ENCODE measurements around the gene PRDM11. TPM values are rescaled to one million over a fixed set of nuclear protein-coding genes. Genes with fewer than 3 reads are reported as not detected.

PRDM11 gene
- total RNA-seq, 2 experiments from 2014 or later: 0.61 to 0.94 TPM

DNA sequence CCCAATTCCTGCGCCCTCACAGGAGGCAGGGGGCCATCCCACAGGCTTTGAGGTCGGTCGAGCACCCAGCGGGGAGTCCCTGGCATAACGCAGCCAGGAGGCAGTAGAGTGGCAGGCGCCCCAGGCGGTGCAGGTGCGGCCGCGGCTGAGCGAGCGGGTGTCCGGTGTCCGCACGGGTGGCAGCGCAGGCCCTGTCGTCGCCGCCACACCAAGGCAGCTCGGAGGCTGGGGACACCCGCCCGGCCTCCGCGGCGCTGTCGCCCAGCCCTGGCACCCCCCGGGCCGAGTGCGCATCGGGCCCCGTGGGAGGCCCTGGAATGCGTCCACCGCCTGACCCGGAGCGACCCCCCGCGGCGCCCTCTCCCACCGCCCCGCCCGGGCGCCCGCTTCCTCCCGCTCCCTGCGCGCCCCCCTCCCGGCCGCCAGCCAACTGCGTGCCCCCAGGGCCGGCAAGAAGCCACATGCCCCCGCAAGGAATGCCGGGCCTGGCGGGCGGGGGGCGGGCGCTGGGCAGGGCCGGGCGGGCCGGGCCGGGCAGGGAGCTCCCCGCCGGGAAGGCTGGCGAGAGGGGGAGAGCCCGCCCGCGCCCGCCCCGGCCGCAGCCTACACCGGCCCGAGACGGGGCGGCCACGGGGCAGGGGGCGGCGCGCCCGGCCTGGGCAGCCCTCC, 33.9 kb downstream of the PRDM11 start:
- POLR2A ChIA-PET: no interaction called here
- peaks cover 3% of the 10 kb centered on the region for H3K4me1 Mint-ChIP-seq
- intact Hi-C loops (cut with DNase I, micrococcal nuclease): loop anchor here in 1 of 2 experiments (1.0 to 5.0 kb wide), 2 partner anchors 33 to 68 kb away; no protein-coding TSS in a partner anchor
- H3K4me3 Mint-ChIP-seq: peak overlapping the region; percentile 60
- no peaks in the 10 kb centered on the region for H3K36me3 Mint-ChIP-seq (ENCODE audit: low read depth)
- H3K27ac Mint-ChIP-seq: no peak overlapping the region
- no peaks in the 10 kb centered on the region for H3K9me3 Mint-ChIP-seq (ENCODE audit: low read depth)
- peak; percentile 48 for DNase-seq
- ATAC-seq: peak; percentile 37
- H3K27me3 Mint-ChIP-seq: peaks cover 22% of the 10 kb centered on the region
- CTCF ChIA-PET: no interaction called here

DNA sequence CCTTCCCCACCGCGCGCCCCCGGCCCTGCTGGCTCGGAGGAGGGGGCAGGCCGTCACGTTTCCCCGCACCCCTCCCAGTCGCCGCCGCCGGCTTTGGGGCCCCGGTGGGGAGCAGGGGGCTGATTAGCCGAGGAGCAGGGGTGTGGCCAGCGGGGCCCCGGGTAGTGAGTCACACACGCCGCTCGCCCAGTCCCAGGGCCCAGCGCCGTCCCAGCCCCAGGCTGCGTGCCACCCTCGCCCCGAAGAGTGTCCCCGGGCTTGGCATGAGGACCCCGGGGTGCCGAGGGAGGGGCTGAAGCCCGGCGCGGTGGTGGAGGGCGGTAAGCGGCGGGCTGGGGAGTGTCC, 34.4 kb downstream of the PRDM11 start:
- Mint-ChIP-seq H3K4me1 (peaks cover 3% of the 10 kb centered on the region), H3K9me3 (ENCODE audit: low read depth) (no peaks in the 10 kb centered on the region), H3K36me3 (ENCODE audit: low read depth) (no peaks in the 10 kb centered on the region), H3K4me3 (no peak overlapping the region), H3K27me3 (peaks cover 22% of the 10 kb centered on the region), H3K27ac (no peak overlapping the region)
- DNase-seq (peak; percentile 68), ATAC-seq (peak; percentile 95)
- POLR2A ChIA-PET: no interaction called here
- CTCF ChIA-PET: interaction anchor here (0.7 kb wide), 1 partner anchor 564 kb away, joined by 3 read pairs; no protein-coding TSS in a partner anchor
- intact Hi-C loops (cut with DNase I, micrococcal nuclease): loop anchor here in 1 of 2 experiments (1.0 to 5.0 kb wide), 2 partner anchors 34 to 69 kb away; no protein-coding TSS in a partner anchor

DNA sequence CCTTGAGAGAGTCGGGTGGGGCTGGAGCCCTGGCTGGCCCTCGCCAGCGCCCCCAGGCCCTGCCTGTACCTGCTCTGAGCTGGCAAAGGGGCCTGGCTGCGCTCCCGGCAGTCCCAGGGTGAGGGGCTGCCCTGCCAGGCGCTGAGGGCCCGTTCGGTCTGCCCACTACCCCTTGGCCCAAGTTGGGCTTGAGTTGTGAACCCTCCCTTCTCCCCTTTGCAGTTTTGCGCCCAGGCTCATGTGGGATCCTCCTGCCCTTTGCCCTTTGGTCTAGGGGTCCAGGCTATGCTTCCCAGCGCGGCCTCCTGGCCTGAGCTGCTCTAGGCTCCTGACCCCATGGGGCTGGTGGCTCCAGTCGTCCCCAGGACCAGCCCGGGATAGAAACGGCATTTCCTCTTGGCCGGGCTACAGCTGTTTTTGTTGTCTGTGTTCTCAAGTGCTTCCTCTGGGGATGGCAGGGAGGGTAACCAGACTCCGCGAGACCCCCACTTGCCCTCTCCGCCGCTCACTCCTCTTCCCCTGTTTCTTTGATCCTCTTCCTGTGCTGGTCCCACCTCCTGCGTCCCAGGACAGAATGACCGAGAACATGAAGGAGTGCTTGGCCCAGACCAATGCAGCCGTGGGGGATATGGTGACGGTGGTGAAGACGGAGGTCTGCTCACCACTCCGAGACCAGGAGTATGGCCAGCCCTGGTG, 34.9 kb downstream of the PRDM11 start:
- no peak for ATAC-seq
- ChIA-PET CTCF (interaction anchor here (0.7 kb wide), 2 partner anchors 250 to 564 kb away, joined by 3 read pairs; no protein-coding TSS in a partner anchor), POLR2A (no interaction called here)

DNA sequence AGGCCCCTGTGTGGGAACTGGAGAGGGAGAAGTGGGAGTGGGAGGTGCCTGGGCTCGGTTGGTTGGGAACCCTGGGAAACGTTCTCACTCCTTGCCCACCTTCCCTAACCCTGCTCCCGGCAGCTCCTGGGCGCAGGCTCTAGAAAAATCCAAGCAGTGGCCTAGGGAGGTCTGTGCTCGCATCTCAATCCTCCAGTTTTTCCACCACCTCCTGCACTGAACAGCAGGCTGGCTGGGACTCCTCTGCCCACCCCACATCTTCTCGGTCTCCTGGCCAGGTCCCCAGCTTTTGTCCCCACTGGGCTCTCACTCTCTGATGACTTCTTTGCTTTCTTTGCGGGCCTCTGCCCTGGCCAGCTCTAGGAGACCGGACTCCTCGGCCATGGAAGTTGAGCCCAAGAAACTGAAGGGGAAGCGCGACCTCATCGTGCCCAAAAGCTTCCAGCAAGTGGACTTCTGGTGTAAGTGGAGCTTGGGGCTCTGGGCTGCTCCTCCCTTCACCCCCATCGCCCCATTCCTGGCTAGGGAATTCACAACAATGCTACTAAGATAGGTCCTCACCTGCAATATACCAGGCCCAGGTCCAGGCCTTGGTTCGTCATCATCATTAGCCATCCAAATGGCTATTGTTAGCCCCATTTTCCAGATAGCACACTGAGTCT, 35.6 kb downstream of the PRDM11 start:
- CTCF ChIA-PET: interaction anchor here (0.7 to 0.8 kb wide), 2 partner anchors 198 to 250 kb away, joined by 3 read pairs; no protein-coding TSS in a partner anchor
- intact Hi-C loops (cut with DNase I, micrococcal nuclease): loop anchor here in 1 of 2 experiments (5.0 kb wide), 1 partner anchor 70 kb away; no protein-coding TSS in a partner anchor

More for the DNA sequence above, 34.9 kb downstream of the PRDM11 start:
- H3K36me3 Mint-ChIP-seq (ENCODE audit: low read depth): no peaks in the 10 kb centered on the region
- intact Hi-C loops (cut with DNase I, micrococcal nuclease): loop anchor here in 1 of 2 experiments (5.0 kb wide), 1 partner anchor 69 kb away; no protein-coding TSS in a partner anchor
- H3K4me1 Mint-ChIP-seq: peaks cover 3% of the 10 kb centered on the region
- no peaks in the 10 kb centered on the region for H3K9me3 Mint-ChIP-seq (ENCODE audit: low read depth)
- H3K4me3 Mint-ChIP-seq: no peak overlapping the region
- peaks cover 22% of the 10 kb centered on the region for H3K27me3 Mint-ChIP-seq
- H3K27ac Mint-ChIP-seq: no peak overlapping the region
- DNase-seq: no peak

DNA sequence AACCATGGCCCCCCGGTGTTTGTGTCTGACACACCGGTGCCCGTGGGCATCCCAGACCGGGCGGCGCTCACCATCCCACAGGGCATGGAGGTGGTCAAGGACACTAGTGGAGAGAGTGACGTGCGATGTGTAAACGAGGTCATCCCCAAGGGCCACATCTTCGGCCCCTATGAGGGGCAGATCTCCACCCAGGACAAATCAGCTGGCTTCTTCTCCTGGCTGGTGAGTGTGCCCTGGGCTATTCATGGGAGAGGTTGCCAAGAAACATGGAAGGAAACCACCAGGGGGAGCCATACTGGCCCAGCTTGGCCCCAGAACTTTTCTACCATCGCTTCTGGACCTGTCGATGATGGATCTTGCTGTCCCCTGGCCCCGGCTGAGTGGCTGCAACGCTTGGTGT, 36.5 kb downstream of the PRDM11 start:
- ATAC-seq: no peak
- CTCF ChIA-PET: interaction anchor here (0.7 kb wide), 2 partner anchors 33 to 86 kb away, joined by 3 read pairs; no protein-coding TSS in a partner anchor

More for the DNA sequence above, 35.6 kb downstream of the PRDM11 start:
- H3K4me1 Mint-ChIP-seq: peaks cover 3% of the 10 kb centered on the region
- H3K27me3 Mint-ChIP-seq: peaks cover 22% of the 10 kb centered on the region
- ATAC-seq (no peak), DNase-seq (no peak)
- no peaks in the 10 kb centered on the region for H3K36me3 Mint-ChIP-seq (ENCODE audit: low read depth)
- no peak overlapping the region for H3K4me3 Mint-ChIP-seq
- no peak overlapping the region for H3K27ac Mint-ChIP-seq
- H3K9me3 Mint-ChIP-seq (ENCODE audit: low read depth): no peaks in the 10 kb centered on the region
- POLR2A ChIA-PET: no interaction called here

DNA sequence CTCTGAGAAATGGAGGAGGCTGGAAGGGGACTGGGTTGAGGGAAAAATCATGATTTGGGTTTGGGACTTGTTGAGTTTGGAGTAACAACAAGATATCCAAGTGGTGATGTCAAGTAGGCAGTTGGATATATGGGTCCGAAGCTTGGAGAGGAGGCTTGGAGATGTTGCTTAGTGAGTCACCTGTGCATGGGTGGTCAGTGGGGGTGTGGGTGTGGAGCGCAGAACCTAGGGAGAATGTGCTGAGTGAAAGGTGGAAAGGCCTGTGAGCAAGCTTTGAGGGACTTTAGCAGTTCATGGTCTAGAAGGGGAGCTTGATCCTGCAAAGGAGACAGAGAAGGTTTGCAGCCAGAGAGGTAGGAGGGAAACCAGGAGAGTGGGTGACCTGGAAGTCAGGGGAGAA, 38.2 kb downstream of the PRDM11 start:
- no peak for DNase-seq

More for the DNA sequence above, 36.5 kb downstream of the PRDM11 start:
- POLR2A ChIA-PET: no interaction called here
- Mint-ChIP-seq H3K9me3 (ENCODE audit: low read depth) (no peaks in the 10 kb centered on the region), H3K36me3 (ENCODE audit: low read depth) (no peaks in the 10 kb centered on the region), H3K27ac (no peak overlapping the region), H3K4me1 (peaks cover 3% of the 10 kb centered on the region), H3K27me3 (peaks cover 17% of the 10 kb centered on the region), H3K4me3 (no peak overlapping the region)
- intact Hi-C loops (cut with DNase I, micrococcal nuclease): loop anchor here in 1 of 2 experiments (5.0 kb wide), 1 partner anchor 71 kb away; no protein-coding TSS in a partner anchor
- DNase-seq: peak; percentile 39

DNA sequence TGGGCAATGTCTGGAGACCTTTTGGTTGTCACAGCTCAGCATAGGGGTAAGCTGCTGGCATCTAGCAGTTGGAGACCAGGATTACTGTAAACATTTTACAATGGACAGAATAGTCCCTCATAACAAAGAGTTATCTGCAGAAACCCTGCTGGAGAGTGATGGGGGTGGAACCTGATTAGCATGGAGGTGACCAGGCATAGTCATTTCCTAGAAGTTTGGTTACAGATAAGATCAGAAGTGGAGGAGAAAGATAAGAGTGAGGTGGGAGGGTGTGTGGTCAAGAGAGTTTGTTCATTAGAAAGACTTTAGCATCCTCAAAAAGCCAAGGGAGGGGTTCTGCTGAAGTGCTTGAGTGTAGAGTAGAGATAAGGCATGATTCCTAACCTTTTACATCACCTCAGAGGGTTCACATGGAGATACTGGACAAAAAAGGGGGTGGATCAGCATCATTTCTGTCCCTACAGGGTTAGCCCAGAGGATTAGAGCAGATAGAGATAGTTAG, 38.8 kb downstream of the PRDM11 start:
- POLR2A ChIA-PET: no interaction called here
- Mint-ChIP-seq H3K36me3 (ENCODE audit: low read depth) (peaks cover 3% of the 10 kb centered on the region), H3K27me3 (no peaks in the 10 kb centered on the region), H3K27ac (no peak overlapping the region), H3K4me1 (no peaks in the 10 kb centered on the region), H3K9me3 (ENCODE audit: low read depth) (no peaks in the 10 kb centered on the region), H3K4me3 (no peak overlapping the region)
- ATAC-seq (no peak), DNase-seq (no peak)
- CTCF ChIA-PET: interaction anchor here (0.8 kb wide), 1 partner anchor 29 kb away, joined by 3 read pairs; no protein-coding TSS in a partner anchor
- intact Hi-C loops (cut with DNase I, micrococcal nuclease): no loop called here

More for the DNA sequence above, 38.2 kb downstream of the PRDM11 start:
- H3K27ac Mint-ChIP-seq: no peak overlapping the region
- intact Hi-C loops (cut with DNase I, micrococcal nuclease): loop anchor here in 1 of 2 experiments (5.0 kb wide), 1 partner anchor 72 kb away; no protein-coding TSS in a partner anchor
- H3K4me1 Mint-ChIP-seq: peaks cover 3% of the 10 kb centered on the region
- no peak overlapping the region for H3K4me3 Mint-ChIP-seq
- peaks cover 3% of the 10 kb centered on the region for H3K27me3 Mint-ChIP-seq
- no peak for ATAC-seq
- H3K36me3 Mint-ChIP-seq (ENCODE audit: low read depth): peaks cover 3% of the 10 kb centered on the region
- H3K9me3 Mint-ChIP-seq (ENCODE audit: low read depth): no peaks in the 10 kb centered on the region
- CTCF ChIA-PET: interaction anchor here (0.6 to 1.6 kb wide), 6 partner anchors 13 to 588 kb away, joined by 3 read pairs; no protein-coding TSS in a partner anchor
- POLR2A ChIA-PET: no interaction called here

DNA sequence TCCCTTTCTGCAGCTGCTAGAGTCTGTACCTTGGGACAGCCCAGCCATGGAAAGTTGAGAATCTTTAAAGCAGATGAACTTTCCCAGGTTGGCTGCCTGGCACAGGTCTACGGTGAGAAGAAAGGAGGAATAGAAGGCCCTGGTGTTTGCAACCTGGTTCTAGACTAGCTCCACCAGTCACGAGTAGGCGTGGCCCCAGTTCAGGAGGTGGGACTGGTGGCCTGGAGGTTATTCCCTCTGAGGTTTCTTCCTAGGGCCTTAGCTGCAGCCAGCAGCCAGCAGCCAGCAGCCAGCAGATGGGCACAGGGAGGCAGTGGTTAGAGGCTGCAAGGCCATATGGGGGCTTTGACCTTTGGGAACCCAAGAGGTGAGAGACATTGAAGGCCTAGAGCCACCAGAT, 40.9 kb downstream of the PRDM11 start:
- CTCF ChIA-PET: interaction anchor here (1.1 kb wide), 1 partner anchor 184 kb away, joined by 3 read pairs; no protein-coding TSS in a partner anchor
- H3K4me3 Mint-ChIP-seq: no peak overlapping the region
- peaks cover 3% of the 10 kb centered on the region for H3K36me3 Mint-ChIP-seq (ENCODE audit: low read depth)
- no peaks in the 10 kb centered on the region for H3K27me3 Mint-ChIP-seq
- H3K27ac Mint-ChIP-seq: no peak overlapping the region
- H3K9me3 Mint-ChIP-seq (ENCODE audit: low read depth): no peaks in the 10 kb centered on the region
- H3K4me1 Mint-ChIP-seq: no peaks in the 10 kb centered on the region
- ATAC-seq (no peak), DNase-seq (no peak)
- intact Hi-C loops (cut with DNase I, micrococcal nuclease): no loop called here
- POLR2A ChIA-PET: no interaction called here

DNA sequence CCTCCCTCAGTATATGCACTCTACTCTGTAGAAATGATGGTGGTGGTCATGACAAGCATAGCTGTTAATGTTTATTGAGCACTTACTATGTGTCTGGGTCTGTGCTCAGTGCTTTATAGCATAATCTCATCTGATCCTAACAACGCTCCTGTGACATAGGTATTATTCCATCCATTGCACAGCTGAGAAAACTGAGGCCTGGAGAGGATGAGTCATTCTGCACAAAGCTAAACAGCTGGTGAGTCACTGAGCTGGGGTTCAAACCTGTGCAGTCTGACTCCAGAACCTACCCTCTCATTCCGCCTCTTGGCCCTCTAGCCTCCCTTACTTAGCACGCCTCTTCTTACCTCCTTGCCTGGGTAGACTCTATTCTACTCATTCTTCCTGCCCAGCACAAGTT, 41.7 kb downstream of the PRDM11 start:
- ATAC-seq (no peak), DNase-seq (no peak)
- intact Hi-C loops (cut with DNase I, micrococcal nuclease): no loop called here
- Mint-ChIP-seq H3K9me3 (ENCODE audit: low read depth) (no peaks in the 10 kb centered on the region), H3K27ac (no peak overlapping the region), H3K4me1 (no peaks in the 10 kb centered on the region), H3K36me3 (ENCODE audit: low read depth) (peaks cover 3% of the 10 kb centered on the region), H3K4me3 (no peak overlapping the region), H3K27me3 (no peaks in the 10 kb centered on the region)
- CTCF ChIA-PET: interaction anchor here (1.1 to 1.4 kb wide), 2 partner anchors 45 to 183 kb away, joined by 3 to 4 read pairs; no protein-coding TSS in a partner anchor
- POLR2A ChIA-PET: no interaction called here

DNA sequence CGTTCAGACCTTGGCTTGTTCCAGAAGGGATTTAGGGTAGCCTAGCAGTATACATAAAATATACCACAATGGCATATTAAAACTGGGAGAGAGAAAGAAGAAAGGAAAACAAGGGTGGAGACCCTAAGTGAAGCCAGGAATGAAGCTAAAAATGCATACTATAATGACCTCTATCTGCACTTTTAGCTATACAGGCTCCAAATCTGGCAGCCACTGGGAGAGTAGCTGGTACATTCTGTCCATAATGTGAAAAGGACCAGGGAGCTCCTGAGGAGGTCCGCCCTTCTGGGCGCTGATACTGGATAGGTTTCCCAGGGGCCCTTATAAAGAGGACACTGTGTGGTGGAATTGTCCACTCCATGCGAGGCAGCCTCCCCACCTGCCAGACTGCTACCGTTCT, 42.8 kb downstream of the PRDM11 start:
- H3K36me3 Mint-ChIP-seq (ENCODE audit: low read depth): peaks cover 3% of the 10 kb centered on the region
- intact Hi-C loops (cut with DNase I, micrococcal nuclease): no loop called here
- no peak for ATAC-seq
- H3K9me3 Mint-ChIP-seq (ENCODE audit: low read depth): no peaks in the 10 kb centered on the region
- DNase-seq: no peak
- POLR2A ChIA-PET: interaction anchor here (0.7 kb wide), 1 partner anchor 73 kb away, joined by 3 read pairs; no protein-coding TSS in a partner anchor
- no peaks in the 10 kb centered on the region for H3K4me1 Mint-ChIP-seq
- no peak overlapping the region for H3K27ac Mint-ChIP-seq
- no peak overlapping the region for H3K4me3 Mint-ChIP-seq
- CTCF ChIA-PET: interaction anchor here (0.7 to 1.4 kb wide), 2 partner anchors 10 to 44 kb away, joined by 3 to 4 read pairs; no protein-coding TSS in a partner anchor
- no peaks in the 10 kb centered on the region for H3K27me3 Mint-ChIP-seq

DNA sequence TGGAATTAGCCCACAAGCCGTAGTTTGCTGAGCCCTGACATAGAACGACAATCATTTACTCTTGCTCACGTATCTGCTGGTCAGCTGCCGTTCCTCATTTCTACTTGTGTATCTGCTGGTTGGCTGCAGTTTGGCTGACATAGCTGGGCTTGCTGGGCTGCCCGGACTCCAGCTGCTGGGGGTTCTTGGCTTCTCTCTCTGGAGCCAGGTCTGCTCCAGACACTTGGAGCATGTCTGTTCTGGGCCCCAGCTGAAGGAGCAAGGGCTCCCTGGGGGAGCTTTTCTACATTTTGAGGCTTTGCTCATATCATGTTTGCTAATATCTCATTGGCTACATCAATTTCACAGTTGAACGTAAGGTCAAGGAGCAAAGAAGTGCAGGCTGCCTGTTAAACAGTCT, 47.3 kb downstream of the PRDM11 start:
- intact Hi-C loops (cut with DNase I, micrococcal nuclease): no loop called here
- Mint-ChIP-seq H3K27me3 (no peaks in the 10 kb centered on the region), H3K4me3 (no peak overlapping the region), H3K27ac (no peak overlapping the region), H3K36me3 (ENCODE audit: low read depth) (peaks cover 1% of the 10 kb centered on the region), H3K9me3 (ENCODE audit: low read depth) (no peaks in the 10 kb centered on the region), H3K4me1 (no peaks in the 10 kb centered on the region)
- CTCF ChIA-PET: no interaction called here
- POLR2A ChIA-PET: no interaction called here
- ATAC-seq: no peak
- no peak for DNase-seq
